Thyroid gland (tissue), 4 donors: ENCODE data around the gene PGBD5. TPM values are rescaled to one million over a fixed set of nuclear protein-coding genes. Genes with fewer than 3 reads are reported as not detected.

Experiments
- DNase-seq, 2 donors: peaks; one replicate each; pipeline ENCODE4 v3.0.0-alpha.2; 2019
- H3K27ac ChIP-seq, 3 donors: fragments of 200-600 bp; sonication (generic); 1 replicate in 2 of 3; 2 replicates in 1 of 3; pipeline ENCODE4 v1.5.1; 2016 to 2019; ENCODE audit warnings: mild to moderate bottlenecking in 1 of 3, moderate library complexity in 1 of 3
- H3K27me3 ChIP-seq: fragments of 200-600 bp; sonication (generic); one replicate; pipeline ENCODE4 v1.5.1; 2019
- H3K36me3 ChIP-seq, 2 donors: fragments of 200-600 bp; sonication (generic); one replicate each; pipeline ENCODE4 v1.5.1; 2016 to 2019
- H3K4me1 ChIP-seq, 2 donors: fragments of 200-600 bp; sonication (generic); one replicate each; pipeline ENCODE4 v1.5.1; 2017 to 2019
- H3K4me3 ChIP-seq, 3 donors: fragments of 200-600 bp; sonication (generic); replicated peaks in 1 of 3; 1 replicate in 2 of 3; 2 replicates in 1 of 3; pipeline ENCODE4 v1.5.1; 2016; ENCODE audit warnings: mild to moderate bottlenecking in 1 of 3
- H3K9me3 ChIP-seq: fragments of 200-600 bp; sonication (generic); one replicate; pipeline ENCODE4 v1.5.1; 2017
- POLR2A ChIP-seq, 2 donors: fragments of 450-650 bp; IDR thresholded peaks; one replicate each; pipeline ENCODE4 v1.6.1; 2017; ENCODE audit warnings: antibody characterized with exemption in 2 of 2, mild to moderate bottlenecking in 2 of 2, moderate library complexity in 1 of 2
- WGBS, 2 donors: methylation state at CpG; one replicate each; pipeline ENCODE4 v1.1.5; 2017; 5-methylcytosine and 5-hydroxymethylcytosine counted together
- intact Hi-C: fragments of 100-400 bp; cut with DNase I; formaldehyde crosslinking; loops from one replicate; pipeline ENCODE4 v1.15.1; 2023
- total RNA-seq, 4 donors: library from RNA; depleted of rRNA; stranded (reverse); fragments of >200 nt; gene quantifications; one replicate each; pipeline ENCODE4 v1.2.3, GENCODE V29; 2016
- TF ChIP-seq, protein P1 (sequence below), 6 experiments: fragments of 200-600 bp in 3 of 6; fragments of 450-650 bp in 3 of 6; sonication (generic) in 3 of 6; IDR thresholded peaks; one replicate each; pipeline ENCODE4 v1.5.1; 2016 to 2019; ENCODE audit warnings: antibody characterized with exemption in 6 of 6, mild to moderate bottlenecking in 2 of 6, inconsistent platforms in 1 of 6, moderate library complexity in 1 of 6

PGBD5 gene
- total RNA-seq, 4 donors from 2014 or later, result 2.7 to 14.9 (median 6.4) TPM

DNA sequence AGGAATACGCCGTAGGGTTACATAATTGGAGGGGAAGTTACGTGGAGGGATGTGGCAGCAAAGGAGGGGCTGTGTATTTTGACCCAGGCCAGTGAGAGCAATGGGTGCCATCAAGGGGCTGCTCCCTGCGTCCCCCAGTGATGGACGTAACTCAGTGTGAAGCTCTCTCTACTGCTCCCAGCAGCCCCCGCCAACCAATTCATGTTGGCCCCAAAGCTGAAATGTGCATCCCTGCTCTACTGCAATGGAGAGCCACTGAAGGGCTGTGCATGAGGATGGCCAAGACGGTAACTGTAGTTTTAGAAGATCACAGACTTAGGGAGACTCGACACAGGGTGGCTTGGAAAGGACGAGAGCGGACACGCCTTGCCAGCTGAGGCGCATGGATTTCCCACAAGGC, 38.3 kb downstream of the PGBD5 start:
- Histone ChIP-seq H3K36me3 (no peaks in the 10 kb centered on the region), H3K4me3 (no peak overlapping the region), H3K27ac (no peak overlapping the region), H3K4me1 (peaks cover 0 to under 1% of the 10 kb centered on the region in 2 donors), H3K9me3 (no peaks in the 10 kb centered on the region), H3K27me3 (no peaks in the 10 kb centered on the region)
- 93 to 100% methylated on average over 12 of the region's 12 CpGs for WGBS, 2 donors
- DNase-seq, result no peak
- intact Hi-C loops, result no loop called here
- TF ChIP-seq, protein P1, sequence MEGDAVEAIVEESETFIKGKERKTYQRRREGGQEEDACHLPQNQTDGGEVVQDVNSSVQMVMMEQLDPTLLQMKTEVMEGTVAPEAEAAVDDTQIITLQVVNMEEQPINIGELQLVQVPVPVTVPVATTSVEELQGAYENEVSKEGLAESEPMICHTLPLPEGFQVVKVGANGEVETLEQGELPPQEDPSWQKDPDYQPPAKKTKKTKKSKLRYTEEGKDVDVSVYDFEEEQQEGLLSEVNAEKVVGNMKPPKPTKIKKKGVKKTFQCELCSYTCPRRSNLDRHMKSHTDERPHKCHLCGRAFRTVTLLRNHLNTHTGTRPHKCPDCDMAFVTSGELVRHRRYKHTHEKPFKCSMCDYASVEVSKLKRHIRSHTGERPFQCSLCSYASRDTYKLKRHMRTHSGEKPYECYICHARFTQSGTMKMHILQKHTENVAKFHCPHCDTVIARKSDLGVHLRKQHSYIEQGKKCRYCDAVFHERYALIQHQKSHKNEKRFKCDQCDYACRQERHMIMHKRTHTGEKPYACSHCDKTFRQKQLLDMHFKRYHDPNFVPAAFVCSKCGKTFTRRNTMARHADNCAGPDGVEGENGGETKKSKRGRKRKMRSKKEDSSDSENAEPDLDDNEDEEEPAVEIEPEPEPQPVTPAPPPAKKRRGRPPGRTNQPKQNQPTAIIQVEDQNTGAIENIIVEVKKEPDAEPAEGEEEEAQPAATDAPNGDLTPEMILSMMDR (IDR thresholded peaks at IDR 0.05), result no peak

DNA sequence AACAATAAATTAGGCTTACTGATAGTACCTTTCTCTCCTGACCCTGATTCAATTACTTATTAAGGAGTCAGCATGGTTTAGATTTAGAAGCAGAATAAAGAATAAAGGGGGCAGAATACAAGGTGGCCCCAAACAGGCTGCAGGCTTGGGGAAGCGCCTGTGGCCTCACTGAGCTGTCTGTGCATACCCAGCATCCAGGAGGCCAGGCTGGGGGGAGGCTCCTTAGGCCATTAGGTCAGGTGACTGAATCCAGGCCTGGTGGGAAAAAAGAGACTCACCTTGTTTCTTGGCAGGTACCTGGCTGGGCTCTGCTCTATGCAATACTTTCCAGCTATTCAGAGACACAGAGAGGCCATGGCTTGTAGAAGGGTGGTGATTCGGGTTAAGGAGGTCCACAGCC, 38.8 kb downstream of the PGBD5 start:
- DNase-seq, result no peak
- Histone ChIP-seq H3K27ac (no peak overlapping the region), H3K4me3 (no peak overlapping the region), H3K36me3 (no peaks in the 10 kb centered on the region), H3K27me3 (no peaks in the 10 kb centered on the region), H3K4me1 (peaks cover 0 to 6% of the 10 kb centered on the region in 2 donors), H3K9me3 (no peaks in the 10 kb centered on the region)
- no peak for TF ChIP-seq POLR2A (IDR thresholded peaks at IDR 0.05)
- TF ChIP-seq, protein P1 (IDR thresholded peaks at IDR 0.05), result no peak
- intact Hi-C loops, result no loop called here
- WGBS, 2 donors, result 95 to 100% methylated on average over 2 of the region's 2 CpGs

DNA sequence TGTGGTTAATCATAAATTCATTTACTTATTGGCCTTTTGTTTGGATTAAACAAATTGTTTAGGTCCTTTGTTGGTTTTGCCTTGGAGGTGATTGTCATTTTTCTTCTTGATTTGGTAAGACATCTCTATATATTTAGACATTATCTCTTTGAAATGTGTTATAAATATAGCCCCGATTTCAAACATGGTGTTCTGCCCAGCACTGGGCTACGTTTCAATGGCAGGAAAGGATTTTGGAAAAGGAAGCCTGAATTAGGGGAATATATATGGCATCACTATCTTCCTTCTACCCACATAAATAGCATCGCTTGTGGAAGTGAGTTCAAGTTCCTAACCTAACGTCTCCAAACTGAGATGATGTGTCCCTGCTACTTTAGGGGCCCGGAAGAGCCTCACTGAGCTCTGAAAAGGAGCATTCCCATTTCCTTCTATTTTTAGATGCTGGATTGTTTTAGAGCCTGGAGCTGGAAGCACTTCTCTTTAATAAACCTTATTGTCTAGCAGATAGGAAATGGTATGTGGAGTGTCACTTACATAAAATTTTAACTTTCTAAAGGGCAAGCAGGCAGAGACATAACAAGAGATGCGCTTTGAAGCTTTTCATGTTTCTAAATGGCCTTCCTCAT, 39.4 kb downstream of the PGBD5 start:
- WGBS, 2 donors, result 81 to 84% methylated on average over 6 of the region's 6 CpGs
- intact Hi-C loops, result no loop called here

DNA sequence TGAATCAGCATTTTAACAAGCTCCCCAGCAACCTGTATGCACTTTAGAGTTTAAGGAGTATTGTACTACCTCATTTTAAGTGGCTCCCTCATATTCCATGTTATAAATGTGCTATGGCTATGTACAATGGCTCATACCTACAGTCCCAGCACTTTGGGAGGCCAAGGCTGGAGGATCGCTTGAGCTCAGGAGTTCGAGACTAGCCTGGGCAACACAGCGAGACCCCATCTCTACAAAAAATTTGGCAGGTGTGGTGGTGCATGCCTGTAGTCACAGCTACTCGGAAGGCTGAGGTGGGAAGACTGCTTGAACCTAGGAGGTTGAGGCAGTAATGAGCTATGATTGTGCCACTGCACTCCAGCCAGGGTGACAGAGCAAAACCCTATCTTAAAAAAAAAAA, 40.2 kb downstream of the PGBD5 start:
- no peaks in the 10 kb centered on the region for H3K27me3 ChIP-seq
- intact Hi-C loops, result no loop called here
- no peaks in the 10 kb centered on the region for H3K9me3 ChIP-seq
- no peaks in the 10 kb centered on the region for H3K36me3 ChIP-seq
- WGBS, 2 donors, result 92 to 97% methylated on average over 4 of the region's 4 CpGs
- no peak overlapping the region for H3K4me3 ChIP-seq
- no peak for TF ChIP-seq POLR2A (IDR thresholded peaks at IDR 0.05)
- TF ChIP-seq, protein P1 (IDR thresholded peaks at IDR 0.05), result no peak
- no peak for DNase-seq
- no peak overlapping the region for H3K27ac ChIP-seq
- H3K4me1 ChIP-seq, result peaks cover 0 to 18% of the 10 kb centered on the region in 2 donors

More for the DNA sequence above, 39.4 kb downstream of the PGBD5 start:
- no peaks in the 10 kb centered on the region for H3K27me3 ChIP-seq
- H3K36me3 ChIP-seq, result no peaks in the 10 kb centered on the region
- H3K4me1 ChIP-seq, result peaks cover 0 to 10% of the 10 kb centered on the region in 2 donors
- DNase-seq, result no peak
- TF ChIP-seq POLR2A (IDR thresholded peaks at IDR 0.05), result no peak
- TF ChIP-seq, protein P1 (IDR thresholded peaks at IDR 0.05), result no peak
- no peaks in the 10 kb centered on the region for H3K9me3 ChIP-seq
- no peak overlapping the region for H3K27ac ChIP-seq
- H3K4me3 ChIP-seq, result no peak overlapping the region

DNA sequence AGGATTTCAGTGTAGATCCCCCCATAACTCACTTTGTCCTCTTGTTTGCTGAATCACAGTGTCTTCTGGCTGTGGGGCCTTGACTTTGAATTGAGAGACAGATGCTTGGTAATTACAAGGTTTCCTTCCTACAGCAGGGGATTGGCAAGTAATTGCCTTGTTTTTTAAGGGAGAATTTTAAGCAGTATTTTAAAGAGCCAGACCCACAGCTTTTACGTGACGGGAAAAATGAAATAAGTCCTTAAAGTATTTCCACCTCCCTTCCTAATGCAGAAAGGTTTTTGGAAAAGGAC, 41.0 kb downstream of the PGBD5 start:
- whole genome bisulfite sequencing, 2 donors, result 85 to 89% methylated on average over 2 of the region's 2 CpGs
- H3K4me1 ChIP-seq, result peaks cover 0 to 22% of the 10 kb centered on the region in 2 donors
- H3K36me3 ChIP-seq, result no peaks in the 10 kb centered on the region
- H3K27me3 ChIP-seq, result no peaks in the 10 kb centered on the region
- intact Hi-C loops, result no loop called here
- no peak for TF ChIP-seq POLR2A (IDR thresholded peaks at IDR 0.05)
- TF ChIP-seq, protein P1 (IDR thresholded peaks at IDR 0.05), result no peak
- no peak overlapping the region for H3K27ac ChIP-seq
- H3K9me3 ChIP-seq, result no peaks in the 10 kb centered on the region
- no peak overlapping the region for H3K4me3 ChIP-seq
- DNase-seq, result no peak
